Bronchial epithelial cell (primary cell): Measurements from ENCODE around the gene GRIA4. TPM values are rescaled to one million over a fixed set of nuclear protein-coding genes. Genes with fewer than 3 reads are reported as not detected.

Source experiments
- DNase-seq: peaks from one replicate; pipeline ENCODE4 v3.0.0-alpha.2; 2010; ENCODE audit warnings: low read depth
- FAIRE-seq: peaks from 2 replicates; lab custom pipeline; 2011; peaks lifted over from hg19 to GRCh38; lab: Jason Lieb, UNC
- H3K27me3 ChIP-seq: 2 replicates; pipeline ENCODE4 v1.5.1; 2011; ENCODE audit warnings: low read length; ENCODE audit not compliant: control insufficient read depth, insufficient read depth
- H3K36me3 ChIP-seq: 2 replicates; pipeline ENCODE4 v1.5.1; 2011; ENCODE audit warnings: low read length; ENCODE audit not compliant: control insufficient read depth, insufficient read depth
- H3K4me3 ChIP-seq: 2 replicates; pipeline ENCODE4 v1.5.1; 2011; ENCODE audit warnings: mild to moderate bottlenecking, low read depth, low read length, control low read depth
- total RNA-seq: library from RNA; depleted of rRNA; stranded (reverse); fragments of >200 nt; gene quantifications from 2 replicates; pipeline ENCODE4 v1.2.1, GENCODE V29; 2014
- TF ChIP-seq, protein P1 (sequence below): IDR thresholded peaks from 2 replicates; pipeline ENCODE4 v1.5.1; 2011; ENCODE audit warnings: mild to moderate bottlenecking, moderate library complexity, low read length, control low read depth, inconsistent platforms; ENCODE audit not compliant: insufficient read depth, severe bottlenecking

The GRIA4 gene
- total RNA-seq, 1 donor from 2014 or later: not detected

- TF ChIP-seq, protein P1, sequence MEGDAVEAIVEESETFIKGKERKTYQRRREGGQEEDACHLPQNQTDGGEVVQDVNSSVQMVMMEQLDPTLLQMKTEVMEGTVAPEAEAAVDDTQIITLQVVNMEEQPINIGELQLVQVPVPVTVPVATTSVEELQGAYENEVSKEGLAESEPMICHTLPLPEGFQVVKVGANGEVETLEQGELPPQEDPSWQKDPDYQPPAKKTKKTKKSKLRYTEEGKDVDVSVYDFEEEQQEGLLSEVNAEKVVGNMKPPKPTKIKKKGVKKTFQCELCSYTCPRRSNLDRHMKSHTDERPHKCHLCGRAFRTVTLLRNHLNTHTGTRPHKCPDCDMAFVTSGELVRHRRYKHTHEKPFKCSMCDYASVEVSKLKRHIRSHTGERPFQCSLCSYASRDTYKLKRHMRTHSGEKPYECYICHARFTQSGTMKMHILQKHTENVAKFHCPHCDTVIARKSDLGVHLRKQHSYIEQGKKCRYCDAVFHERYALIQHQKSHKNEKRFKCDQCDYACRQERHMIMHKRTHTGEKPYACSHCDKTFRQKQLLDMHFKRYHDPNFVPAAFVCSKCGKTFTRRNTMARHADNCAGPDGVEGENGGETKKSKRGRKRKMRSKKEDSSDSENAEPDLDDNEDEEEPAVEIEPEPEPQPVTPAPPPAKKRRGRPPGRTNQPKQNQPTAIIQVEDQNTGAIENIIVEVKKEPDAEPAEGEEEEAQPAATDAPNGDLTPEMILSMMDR: peak; percentile 47
- Histone ChIP-seq H3K4me3 (no peak overlapping the region), H3K27me3 (peaks cover 18% of the 10 kb centered on the region), H3K36me3 (no peaks in the 10 kb centered on the region)
- DNase-seq (peak; percentile 23), FAIRE-seq (no peak)
Observed at GRCh38 chr11:105609341-105609781, 512 bp upstream of the GRIA4 start.

DNA sequence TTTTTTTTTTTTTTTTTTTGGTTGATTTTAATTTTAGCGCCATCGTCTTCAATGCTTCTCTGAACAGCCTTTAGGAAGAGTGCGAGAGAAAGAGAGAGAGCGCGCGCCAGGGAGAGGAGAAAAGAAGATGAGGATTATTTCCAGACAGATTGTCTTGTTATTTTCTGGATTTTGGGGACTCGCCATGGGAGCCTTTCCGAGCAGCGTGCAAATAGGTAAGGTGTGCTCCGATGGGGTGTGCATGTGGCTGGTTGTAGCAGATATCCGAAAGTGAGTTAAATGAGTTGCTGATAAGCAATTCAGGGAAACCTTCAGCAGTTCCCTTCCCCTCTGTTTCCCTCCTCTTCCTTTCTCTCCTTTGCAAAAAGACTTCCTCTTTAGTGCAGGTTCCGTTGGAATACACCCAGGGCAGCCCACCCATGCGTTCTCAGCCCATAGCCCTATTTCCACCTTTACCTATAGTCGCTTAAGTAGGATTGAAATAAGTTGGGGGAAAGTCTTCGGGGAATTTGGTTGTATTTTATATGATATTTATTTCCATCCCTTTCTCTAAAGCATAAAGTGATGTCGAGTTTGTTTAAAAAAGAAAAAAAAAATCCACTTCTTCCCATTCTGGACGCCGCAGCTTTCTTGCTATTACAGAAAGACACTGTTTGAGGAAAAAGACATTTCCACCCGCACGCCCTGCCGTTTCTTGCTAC lies 1.1 kb downstream of the GRIA4 start:
- H3K36me3 ChIP-seq: no peaks in the 10 kb centered on the region
- TF ChIP-seq, protein P1: no peak
- no peak overlapping the region for H3K4me3 ChIP-seq
- DNase-seq (no peak), FAIRE-seq (no peak)
- H3K27me3 ChIP-seq: peaks cover 18% of the 10 kb centered on the region

DNA sequence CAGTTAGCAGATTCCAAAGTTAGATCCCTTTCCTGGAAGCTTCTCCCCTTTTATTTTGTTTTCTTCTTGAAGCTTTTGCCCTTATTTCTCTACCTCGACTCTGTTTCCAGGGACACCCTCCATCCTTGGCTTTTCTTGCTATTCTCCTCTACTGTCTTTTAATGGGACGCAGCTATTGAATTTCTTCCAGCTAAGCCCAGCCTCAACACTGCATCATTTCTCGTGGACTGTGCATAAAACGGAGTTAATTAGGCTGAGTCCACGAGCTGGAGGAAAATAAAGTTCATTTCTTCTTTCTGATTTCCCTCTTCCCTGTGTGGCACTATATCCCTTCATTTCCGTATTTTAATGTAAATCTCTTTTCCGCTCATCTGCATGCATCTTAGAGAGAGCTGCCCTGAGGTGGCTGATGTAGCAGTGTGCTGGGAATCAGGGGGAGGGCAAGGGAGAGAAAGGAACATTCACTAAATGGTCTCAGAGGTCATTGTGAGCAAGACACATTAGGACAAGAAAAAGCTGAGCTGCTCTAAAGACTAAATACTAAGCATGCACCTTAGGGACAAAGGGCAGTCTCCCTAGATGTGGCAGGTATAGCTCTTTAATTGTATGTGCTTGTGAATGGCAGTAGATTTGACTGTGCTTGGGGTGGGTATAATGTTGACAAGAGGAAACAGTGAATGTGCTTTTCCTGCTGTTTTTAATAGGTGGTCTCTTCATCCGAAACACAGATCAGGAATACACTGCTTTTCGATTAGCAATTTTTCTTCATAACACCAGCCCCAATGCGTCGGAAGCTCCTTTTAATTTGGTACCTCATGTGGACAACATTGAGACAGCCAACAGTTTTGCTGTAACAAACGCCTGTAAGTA lies 1.9 kb downstream of the GRIA4 start:
- no peaks in the 10 kb centered on the region for H3K36me3 ChIP-seq
- H3K27me3 ChIP-seq: peaks cover 18% of the 10 kb centered on the region

DNA sequence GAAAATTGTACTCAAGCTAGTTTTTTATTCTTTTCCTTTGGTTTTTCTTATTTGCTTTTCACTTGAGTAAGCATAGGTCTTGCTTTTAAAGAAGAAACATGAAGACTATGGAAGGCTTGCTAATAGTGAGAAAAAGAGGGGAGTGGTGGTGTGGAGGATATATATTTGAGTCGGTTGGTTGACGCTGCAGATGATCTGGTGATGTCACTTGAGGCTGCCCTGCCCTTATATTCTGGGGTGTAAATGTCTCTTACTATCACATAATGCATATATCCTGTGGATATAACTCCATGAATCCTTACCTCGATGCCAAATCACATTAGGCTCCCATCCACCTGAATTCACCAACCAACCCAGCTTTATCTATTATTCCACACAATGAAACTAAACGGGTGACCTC lies 2.9 kb downstream of the GRIA4 start:
- no peak for FAIRE-seq
- Histone ChIP-seq H3K4me3 (no peak overlapping the region), H3K27me3 (peaks cover 18% of the 10 kb centered on the region)

More for the DNA sequence above, 1.9 kb downstream of the GRIA4 start:
- TF ChIP-seq, protein P1: no peak
- DNase-seq (no peak), FAIRE-seq (peak; percentile 43)
- no peak overlapping the region for H3K4me3 ChIP-seq

GRCh38 chr11:105613183-105613582 lies 3.3 kb downstream of the GRIA4 start:
- H3K4me3 ChIP-seq: no peak overlapping the region
- FAIRE-seq: no peak
- DNase-seq: no peak
- H3K27me3 ChIP-seq: peaks cover 18% of the 10 kb centered on the region
- TF ChIP-seq, protein P1: no peak
- H3K36me3 ChIP-seq: no peaks in the 10 kb centered on the region

More for the DNA sequence above, 2.9 kb downstream of the GRIA4 start:
- DNase-seq: no peak
- TF ChIP-seq, protein P1: no peak
- H3K36me3 ChIP-seq: no peaks in the 10 kb centered on the region
